Neural progenitor cell (in vitro differentiated cells): ENCODE results near the gene MAK.

Experiments used
- CTCF ChIP-seq: fragments of 200-600 bp; sonication (generic); IDR thresholded peaks from 2 replicates; pipeline ENCODE4 v1.5.1; 2017; ENCODE audit warnings: antibody characterized with exemption, mild to moderate bottlenecking
- EZH2phosphoT487 ChIP-seq: fragments of 200-600 bp; sonication (generic); IDR thresholded peaks from 2 replicates; pipeline ENCODE4 v1.6.1; 2017; ENCODE audit warnings: antibody characterized with exemption

GRCh38 chr6:10713962-10714361 is 124.4 kb downstream of the MAK start:
- no peak for TF ChIP-seq CTCF
- no peak for TF ChIP-seq EZH2phosphoT487
